Astrocyte of the spinal cord (primary cell): ENCODE data around the gene LUC7L3.

ENCODE experiments used
- DNase-seq: peaks from one replicate; pipeline ENCODE4 v3.0.0; 2011; ENCODE audit warnings: low read depth, low spot score
- H3K4me3 ChIP-seq: 2 replicates; pipeline ENCODE4 v1.5.1; 2011; ENCODE audit warnings: low read depth, mild to moderate bottlenecking, low read length, moderate library complexity
- in situ Hi-C: cut with HindIII; loops from 2 replicates; pipeline ENCODE4 v1.10.0; 2017; ENCODE audit warnings: low sequenced_read_pairs
- TF ChIP-seq, protein P1 (sequence below): IDR thresholded peaks from 2 replicates; pipeline ENCODE4 v1.5.1; 2012; ENCODE audit warnings: low read depth, mild to moderate bottlenecking, low read length, inconsistent platforms

LUC7L3 gene

DNA sequence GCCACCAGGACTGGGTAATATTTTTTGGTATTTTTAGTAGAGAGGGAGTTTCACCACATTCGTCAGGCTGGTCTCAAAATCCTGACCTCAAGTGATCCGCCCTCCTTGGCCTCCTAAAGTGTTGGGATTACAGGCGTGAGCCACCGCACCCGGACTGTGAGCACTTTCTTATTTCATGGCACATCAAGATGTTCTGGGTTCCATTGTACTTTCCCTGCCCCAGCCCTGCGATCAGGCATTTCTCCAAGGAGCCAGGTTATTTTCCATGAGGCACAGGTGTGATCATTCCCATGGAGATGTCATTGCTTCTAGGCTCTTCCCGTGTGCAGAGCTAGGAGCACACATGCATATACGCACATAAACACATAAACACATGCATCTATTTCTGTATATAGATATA lies 50.5 kb downstream of the LUC7L3 start:
- no peak for DNase-seq
- TF ChIP-seq, protein P1, sequence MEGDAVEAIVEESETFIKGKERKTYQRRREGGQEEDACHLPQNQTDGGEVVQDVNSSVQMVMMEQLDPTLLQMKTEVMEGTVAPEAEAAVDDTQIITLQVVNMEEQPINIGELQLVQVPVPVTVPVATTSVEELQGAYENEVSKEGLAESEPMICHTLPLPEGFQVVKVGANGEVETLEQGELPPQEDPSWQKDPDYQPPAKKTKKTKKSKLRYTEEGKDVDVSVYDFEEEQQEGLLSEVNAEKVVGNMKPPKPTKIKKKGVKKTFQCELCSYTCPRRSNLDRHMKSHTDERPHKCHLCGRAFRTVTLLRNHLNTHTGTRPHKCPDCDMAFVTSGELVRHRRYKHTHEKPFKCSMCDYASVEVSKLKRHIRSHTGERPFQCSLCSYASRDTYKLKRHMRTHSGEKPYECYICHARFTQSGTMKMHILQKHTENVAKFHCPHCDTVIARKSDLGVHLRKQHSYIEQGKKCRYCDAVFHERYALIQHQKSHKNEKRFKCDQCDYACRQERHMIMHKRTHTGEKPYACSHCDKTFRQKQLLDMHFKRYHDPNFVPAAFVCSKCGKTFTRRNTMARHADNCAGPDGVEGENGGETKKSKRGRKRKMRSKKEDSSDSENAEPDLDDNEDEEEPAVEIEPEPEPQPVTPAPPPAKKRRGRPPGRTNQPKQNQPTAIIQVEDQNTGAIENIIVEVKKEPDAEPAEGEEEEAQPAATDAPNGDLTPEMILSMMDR, result no peak
- in situ Hi-C loops, result no loop called here
- no peak overlapping the region for H3K4me3 ChIP-seq

DNA sequence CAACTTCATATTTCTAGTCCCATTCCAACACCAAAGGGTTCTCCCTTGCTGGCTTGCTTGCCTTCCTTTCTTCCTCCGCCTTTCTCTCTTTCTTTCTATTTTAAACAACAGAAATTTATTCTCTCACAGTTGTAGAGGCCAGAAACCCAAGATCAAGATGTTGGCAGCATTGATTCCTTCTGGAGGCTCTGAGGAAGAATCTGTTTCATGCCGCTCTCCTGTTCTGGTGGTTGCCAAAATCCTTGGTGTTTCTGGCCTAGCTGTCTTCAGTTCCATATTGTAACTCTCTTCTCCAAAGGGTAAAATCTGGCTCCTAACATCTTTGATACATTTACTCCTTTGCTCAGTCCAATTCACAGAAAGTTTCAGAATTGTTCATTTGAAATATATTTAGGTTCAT lies 50.9 kb downstream of the LUC7L3 start:
- DNase-seq, result no peak
- in situ Hi-C loops, result no loop called here
- TF ChIP-seq, protein P1, result no peak
- H3K4me3 ChIP-seq, result no peak overlapping the region

- in situ Hi-C loops, result no loop called here
- no peak for DNase-seq
- no peak overlapping the region for H3K4me3 ChIP-seq
- TF ChIP-seq, protein P1, result no peak
Observed at GRCh38 chr17:50771991-50772785, 52.8 kb downstream of the LUC7L3 start.

DNA sequence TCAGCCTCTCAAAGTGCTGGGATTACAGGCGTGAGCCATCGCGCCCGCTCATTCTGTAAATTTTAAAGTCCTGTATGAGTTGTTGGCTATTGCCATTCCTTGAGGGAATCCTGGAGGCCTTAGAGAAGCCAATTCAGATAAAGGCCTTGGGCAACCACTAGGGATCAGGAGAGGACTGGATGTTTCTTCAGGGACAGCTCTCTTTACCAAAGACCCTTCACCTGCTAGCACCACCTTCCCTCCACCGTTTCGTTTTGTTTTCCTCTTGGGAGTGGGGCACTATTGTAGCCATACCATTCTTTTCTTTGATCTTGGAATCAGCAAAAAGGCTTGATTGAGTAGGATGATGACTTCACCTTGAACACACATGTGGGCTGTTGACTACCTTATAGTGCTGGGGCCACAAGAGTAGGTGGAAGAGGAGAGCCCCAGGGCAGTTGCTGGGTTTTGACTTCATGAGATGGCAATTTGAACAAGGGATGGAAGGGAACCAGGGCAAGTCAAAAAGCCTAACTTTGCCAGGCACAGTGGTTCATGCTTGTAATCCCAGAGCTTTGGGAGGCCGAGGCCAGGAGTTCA lies 54.9 kb downstream of the LUC7L3 start:
- in situ Hi-C loops, result no loop called here
- no peak overlapping the region for H3K4me3 ChIP-seq

GRCh38 chr17:50775926-50776325 lies 56.5 kb downstream of the LUC7L3 start:
- TF ChIP-seq, protein P1, result no peak
- DNase-seq, result no peak
- in situ Hi-C loops, result no loop called here
- no peak overlapping the region for H3K4me3 ChIP-seq

More for the DNA sequence above, 54.9 kb downstream of the LUC7L3 start:
- TF ChIP-seq, protein P1, result no peak
- no peak for DNase-seq

DNA sequence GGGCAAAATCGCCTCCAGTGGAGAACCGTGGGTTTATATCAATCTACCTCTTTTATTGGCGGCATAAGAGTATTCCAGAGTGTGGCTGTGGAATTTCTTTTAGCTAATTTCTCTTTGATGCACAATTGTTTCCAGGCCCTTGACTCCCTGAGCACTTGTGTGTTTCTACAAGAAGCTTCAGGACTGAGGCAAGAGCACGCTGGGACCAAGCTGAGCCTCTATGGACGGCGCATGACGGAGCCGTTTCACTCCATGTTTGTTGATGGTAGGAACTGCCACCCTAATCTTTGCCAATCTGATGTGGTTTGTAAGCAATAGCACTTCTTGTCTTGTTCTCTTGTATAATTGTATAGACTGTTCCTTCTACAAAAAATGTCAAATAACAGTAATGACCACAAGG lies 59.1 kb downstream of the LUC7L3 start:
- in situ Hi-C loops, result no loop called here
- no peak for DNase-seq
- no peak overlapping the region for H3K4me3 ChIP-seq
- TF ChIP-seq, protein P1, result no peak
